Right atrium auricular region (tissue), 2 donors: ENCODE results near the gene OTOG. TPM values are rescaled to one million over a fixed set of nuclear protein-coding genes. Genes with fewer than 3 reads are reported as not detected.

ENCODE experiments used
- DNase-seq: peaks from one replicate; pipeline ENCODE4 v3.0.0-alpha.2; 2019; ENCODE audit warnings: low spot score
- H3K27ac ChIP-seq, 2 donors: fragments of 200-600 bp; sonication (generic); 1 replicate in 1 of 2; 2 replicates in 1 of 2; pipeline ENCODE4 v1.5.1; 2016 to 2019
- H3K27me3 ChIP-seq, 2 donors: fragments of 200-600 bp; sonication (generic); one replicate each; pipeline versions ENCODE4 v1.5.1 to v1.6.0; 2017 to 2019
- H3K36me3 ChIP-seq: fragments of 200-600 bp; sonication (generic); one replicate; pipeline ENCODE4 v1.5.1; 2016
- H3K4me1 ChIP-seq, 2 donors: fragments of 200-600 bp; sonication (generic); one replicate each; pipeline versions ENCODE4 v1.5.1 to v1.6.0; 2017 to 2019
- H3K4me3 ChIP-seq, 2 donors: fragments of 200-600 bp; sonication (generic); 1 replicate in 1 of 2; 2 replicates in 1 of 2; pipeline ENCODE4 v1.5.1; 2017 to 2019; ENCODE audit warnings: mild to moderate bottlenecking in 1 of 2, moderate library complexity in 1 of 2
- H3K9me3 ChIP-seq, 2 donors: fragments of 200-600 bp; sonication (generic); one replicate each; pipeline ENCODE4 v1.5.1; 2019
- CTCF ChIP-seq, 2 donors: fragments of 200-600 bp; sonication (generic); IDR thresholded peaks; one replicate each; pipeline ENCODE4 v1.5.1; 2019; ENCODE audit warnings: antibody characterized with exemption in 2 of 2
- total RNA-seq, 2 donors: library from RNA; depleted of rRNA; stranded (reverse); fragments of >200 nt; gene quantifications; one replicate each; pipeline ENCODE4 v1.1.0, GENCODE V29; 2016

Gene OTOG
- total RNA-seq, 2 donors from 2014 or later, result not detected

- TF ChIP-seq CTCF (IDR thresholded peaks at IDR 0.05), result no peak
- H3K9me3 ChIP-seq, result no peaks in the 10 kb centered on the region
- DNase-seq, result no peak
- peaks cover 0 to 8% of the 10 kb centered on the region in 2 donors for H3K27me3 ChIP-seq
- H3K36me3 ChIP-seq, result no peaks in the 10 kb centered on the region
- H3K4me3 ChIP-seq, result no peak overlapping the region
- no peak overlapping the region for H3K27ac ChIP-seq
- H3K4me1 ChIP-seq, result no peaks in the 10 kb centered on the region
Measured at GRCh38 chr11:17696741-17697140, 149.7 kb downstream of the OTOG start.

Other genes starting within 250 kb of the OTOG start
- gene NCR3LG1, start 195.5 kb upstream of the OTOG start, total RNA-seq, result 1 to 10 TPM; 2.0 to 3.6 TPM
- gene KCNJ11, start 158.6 kb upstream of the OTOG start, total RNA-seq, result 10 to 100 TPM; 18.7 to 19.5 TPM
- 1 to 10 TPM; 3.0 to 4.2 TPM for gene ABCC8, start 70.4 kb upstream of the OTOG start, total RNA-seq
- not detected for gene USH1C, start 2.8 kb upstream of the OTOG start, total RNA-seq
- not detected for gene MYOD1, start 172.3 kb downstream of the OTOG start, total RNA-seq
- gene KCNC1, start 187.5 kb downstream of the OTOG start, total RNA-seq, result not detected